ENCODE results near the gene GID4.
A peak's percentile ranks its signal among the peaks of the same experiment; 100 is the strongest.

Gene GID4

DNA sequence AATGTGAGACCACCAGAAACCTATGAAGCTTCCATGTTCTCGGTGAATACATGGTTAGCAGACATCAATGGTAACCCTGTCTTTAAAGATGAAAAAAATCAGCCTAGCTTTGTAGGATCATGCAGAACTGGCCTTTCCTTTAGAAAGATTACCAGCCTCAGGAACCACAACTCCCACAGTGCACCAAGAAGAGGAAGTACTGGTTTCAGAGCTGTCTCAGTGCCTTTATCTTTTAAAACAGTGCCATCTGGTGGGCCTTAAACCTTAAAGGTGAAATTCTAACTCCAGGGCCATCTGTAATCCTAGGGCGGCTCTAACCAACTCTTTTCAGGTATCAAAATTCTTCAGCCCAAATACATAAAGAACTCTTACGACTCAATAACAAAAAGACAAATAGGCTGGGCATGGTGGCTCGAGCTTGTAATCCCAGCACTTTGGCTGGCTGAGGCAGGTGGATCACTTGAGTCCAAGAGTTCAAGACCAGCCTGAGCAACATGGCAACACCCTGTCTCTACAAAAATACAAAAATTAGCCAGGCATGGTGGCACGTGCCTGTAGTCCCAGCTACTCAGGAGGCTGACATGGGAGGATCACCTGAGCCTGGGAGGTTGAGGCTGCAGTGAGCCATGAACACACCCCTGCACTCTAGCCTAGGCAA lies 5.6 kb upstream of the GID4 start:
- Histone ChIP-seq H2BK15ac (ENCODE audit: low read depth, poor library complexity, severe bottlenecking) (no peak overlapping the region), H3K4ac (ENCODE audit: low read depth in 1 of 2, low read length in 2 of 2) (no peak overlapping the region), H3K27ac (ENCODE audit: low read length, poor library complexity, severe bottlenecking) (no peak overlapping the region), H4K91ac (ENCODE audit: low read length) (no peak overlapping the region), H4K8ac (ENCODE audit: low read length) (no peak overlapping the region), H3K4me3 (ENCODE audit: insufficient read depth in 1 of 2, low read depth in 1 of 2, low read length in 2 of 2) (no peak overlapping the region), H3K14ac (ENCODE audit: low read length in 2 of 2) (no peak overlapping the region), H3K18ac (ENCODE audit: low read depth in 1 of 2, low read length in 2 of 2) (no peak overlapping the region), H3K4me1 (ENCODE audit: control insufficient read depth, insufficient read depth, low read depth, low read length) (peaks cover 8% of the 10 kb centered on the region), H3K27me3 (ENCODE audit: control insufficient read depth in 1 of 2, insufficient read depth in 1 of 2, low read length in 2 of 2) (no peaks in the 10 kb centered on the region), H3K23ac (ENCODE audit: low read length in 2 of 2) (no peak overlapping the region), H2BK12ac (ENCODE audit: low read length in 2 of 2) (no peak overlapping the region), H2AFZ (ENCODE audit: low read depth, low read length) (no peak overlapping the region), H2BK120ac (ENCODE audit: low read depth, low read length) (no peak overlapping the region), H3K79me1 (replicated peaks; ENCODE audit: low read length, poor library complexity, severe bottlenecking) (peaks cover 33% of the 10 kb centered on the region), H2BK5ac (ENCODE audit: low read depth, low read length, poor library complexity, severe bottlenecking) (no peak overlapping the region), H3K9me3 (ENCODE audit: control insufficient read depth, low read length) (no peaks in the 10 kb centered on the region), H2AK5ac (ENCODE audit: low read length, severe bottlenecking) (no peak overlapping the region), H3K4me2 (ENCODE audit: low read length, poor library complexity, severe bottlenecking) (no peak overlapping the region), H3K9ac (ENCODE audit: low read length) (no peak overlapping the region), H3K36me3 (ENCODE audit: control insufficient read depth in 1 of 2, insufficient read depth in 2 of 2, low read depth in 1 of 2, low read length in 2 of 2) (no peaks in the 10 kb centered on the region)
- DNase-seq = peak; percentile 88
- WGBS = 24% methylated on average over 5 of the region's 5 CpGs

DNA sequence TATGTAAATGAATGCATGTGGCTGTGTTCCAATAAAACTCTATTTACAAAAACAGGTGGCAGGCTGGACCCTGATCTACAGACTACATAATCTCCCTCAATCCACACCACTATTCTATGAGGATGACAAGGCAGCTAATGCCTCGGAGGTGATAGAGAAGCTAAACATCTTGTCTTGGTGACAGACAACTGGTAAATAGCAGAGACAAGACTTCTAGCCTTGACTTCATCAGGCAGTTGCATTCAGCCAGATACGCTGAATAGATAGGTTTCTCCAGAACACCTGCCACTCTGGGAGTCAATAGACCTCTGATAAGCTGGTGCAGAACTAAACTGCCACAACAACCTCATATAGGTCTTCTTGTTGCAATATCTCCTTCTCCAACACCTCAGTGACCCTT lies 3.5 kb upstream of the GID4 start:
- no peak overlapping the region for H2BK15ac ChIP-seq (ENCODE audit: low read depth, poor library complexity, severe bottlenecking)
- H3K27me3 ChIP-seq (ENCODE audit: control insufficient read depth in 1 of 2, insufficient read depth in 1 of 2, low read length in 2 of 2) = no peaks in the 10 kb centered on the region
- H3K18ac ChIP-seq (ENCODE audit: low read depth in 1 of 2, low read length in 2 of 2) = no peak overlapping the region
- DNase-seq = no peak
- H3K4me2 ChIP-seq (ENCODE audit: low read length, poor library complexity, severe bottlenecking) = no peak overlapping the region
- H4K91ac ChIP-seq (ENCODE audit: low read length) = no peak overlapping the region
- no peak overlapping the region for H2BK120ac ChIP-seq (ENCODE audit: low read depth, low read length)
- H3K4me3 ChIP-seq (ENCODE audit: insufficient read depth in 1 of 2, low read depth in 1 of 2, low read length in 2 of 2) = no peak overlapping the region
- no peak overlapping the region for H3K14ac ChIP-seq (ENCODE audit: low read length in 2 of 2)
- no peak overlapping the region for H2BK5ac ChIP-seq (ENCODE audit: low read depth, low read length, poor library complexity, severe bottlenecking)
- H3K23ac ChIP-seq (ENCODE audit: low read length in 2 of 2) = no peak overlapping the region
- no peak overlapping the region for H4K8ac ChIP-seq (ENCODE audit: low read length)
- no peak overlapping the region for H3K9ac ChIP-seq (ENCODE audit: low read length)
- no peaks in the 10 kb centered on the region for H3K9me3 ChIP-seq (ENCODE audit: control insufficient read depth, low read length)
- H3K4me1 ChIP-seq (ENCODE audit: control insufficient read depth, insufficient read depth, low read depth, low read length) = peaks cover 14% of the 10 kb centered on the region
- H3K79me1 ChIP-seq (replicated peaks; ENCODE audit: low read length, poor library complexity, severe bottlenecking) = peaks cover 38% of the 10 kb centered on the region
- H3K27ac ChIP-seq (ENCODE audit: low read length, poor library complexity, severe bottlenecking) = no peak overlapping the region
- H3K36me3 ChIP-seq (ENCODE audit: control insufficient read depth in 1 of 2, insufficient read depth in 2 of 2, low read depth in 1 of 2, low read length in 2 of 2) = no peaks in the 10 kb centered on the region
- H2AFZ ChIP-seq (ENCODE audit: low read depth, low read length) = no peak overlapping the region
- 92% methylated on average over 2 of the region's 2 CpGs for WGBS
- H2AK5ac ChIP-seq (ENCODE audit: low read length, severe bottlenecking) = no peak overlapping the region
- no peak overlapping the region for H3K4ac ChIP-seq (ENCODE audit: low read depth in 1 of 2, low read length in 2 of 2)
- no peak overlapping the region for H2BK12ac ChIP-seq (ENCODE audit: low read length in 2 of 2)

DNA sequence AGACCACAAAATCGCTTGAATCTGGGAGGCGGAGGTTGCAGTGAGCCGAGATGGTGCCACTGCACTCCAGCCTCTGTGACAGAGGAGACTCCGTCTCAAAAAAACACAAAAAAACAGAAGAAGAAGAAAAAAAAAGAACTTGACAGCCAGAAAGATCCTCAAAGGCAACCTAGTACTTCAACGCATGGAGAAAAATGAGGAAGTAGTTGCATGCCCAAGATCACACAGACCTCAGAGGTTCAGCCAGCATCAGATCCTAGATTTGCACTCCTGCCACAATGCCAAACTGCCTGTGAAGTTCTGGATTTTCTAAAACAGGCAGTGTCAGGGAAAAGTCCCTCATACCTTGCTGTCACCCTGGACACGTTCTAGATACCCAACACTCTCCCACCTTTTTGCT lies 1.7 kb upstream of the GID4 start:
- Histone ChIP-seq H3K27me3 (ENCODE audit: control insufficient read depth in 1 of 2, insufficient read depth in 1 of 2, low read length in 2 of 2) (no peaks in the 10 kb centered on the region), H3K4ac (ENCODE audit: low read depth in 1 of 2, low read length in 2 of 2) (no peak overlapping the region), H3K9ac (ENCODE audit: low read length) (peak overlapping the region; percentile 91), H3K4me3 (ENCODE audit: insufficient read depth in 1 of 2, low read depth in 1 of 2, low read length in 2 of 2) (peak overlapping the region in 1 of 2 experiments; percentile 93), H4K91ac (ENCODE audit: low read length) (no peak overlapping the region), H3K36me3 (ENCODE audit: control insufficient read depth in 1 of 2, insufficient read depth in 2 of 2, low read depth in 1 of 2, low read length in 2 of 2) (no peaks in the 10 kb centered on the region), H3K27ac (ENCODE audit: low read length, poor library complexity, severe bottlenecking) (no peak overlapping the region), H2BK5ac (ENCODE audit: low read depth, low read length, poor library complexity, severe bottlenecking) (no peak overlapping the region), H2BK15ac (ENCODE audit: low read depth, poor library complexity, severe bottlenecking) (no peak overlapping the region), H3K4me2 (ENCODE audit: low read length, poor library complexity, severe bottlenecking) (no peak overlapping the region), H3K23ac (ENCODE audit: low read length in 2 of 2) (no peak overlapping the region), H4K8ac (ENCODE audit: low read length) (no peak overlapping the region), H2AK5ac (ENCODE audit: low read length, severe bottlenecking) (no peak overlapping the region), H3K14ac (ENCODE audit: low read length in 2 of 2) (no peak overlapping the region), H3K9me3 (ENCODE audit: control insufficient read depth, low read length) (no peaks in the 10 kb centered on the region), H3K18ac (ENCODE audit: low read depth in 1 of 2, low read length in 2 of 2) (no peak overlapping the region), H3K79me1 (replicated peaks; ENCODE audit: low read length, poor library complexity, severe bottlenecking) (peaks cover 45% of the 10 kb centered on the region), H2AFZ (ENCODE audit: low read depth, low read length) (no peak overlapping the region), H3K4me1 (ENCODE audit: control insufficient read depth, insufficient read depth, low read depth, low read length) (peaks cover 18% of the 10 kb centered on the region), H2BK12ac (ENCODE audit: low read length in 2 of 2) (no peak overlapping the region), H2BK120ac (ENCODE audit: low read depth, low read length) (no peak overlapping the region)
- WGBS = 95% methylated on average over 5 of the region's 6 CpGs
- no peak for DNase-seq

- Histone ChIP-seq H2AFZ (ENCODE audit: low read depth, low read length) (peak overlapping the region; percentile 89), H4K91ac (ENCODE audit: low read length) (peak overlapping the region; percentile 54), H3K4me1 (ENCODE audit: control insufficient read depth, insufficient read depth, low read depth, low read length) (peaks cover 16% of the 10 kb centered on the region), H2BK120ac (ENCODE audit: low read depth, low read length) (no peak overlapping the region), H3K4ac (ENCODE audit: low read depth in 1 of 2, low read length in 2 of 2) (peak overlapping the region in 1 of 2 experiments; percentile 40), H2BK12ac (ENCODE audit: low read length in 2 of 2) (no peak overlapping the region), H3K79me1 (replicated peaks; ENCODE audit: low read length, poor library complexity, severe bottlenecking) (peaks cover 48% of the 10 kb centered on the region), H3K4me2 (ENCODE audit: low read length, poor library complexity, severe bottlenecking) (peak overlapping the region; percentile 66), H3K27me3 (ENCODE audit: control insufficient read depth in 1 of 2, insufficient read depth in 1 of 2, low read length in 2 of 2) (no peaks in the 10 kb centered on the region), H4K8ac (ENCODE audit: low read length) (peak overlapping the region; percentile 78), H3K27ac (ENCODE audit: low read length, poor library complexity, severe bottlenecking) (no peak overlapping the region), H3K9me3 (ENCODE audit: control insufficient read depth, low read length) (no peaks in the 10 kb centered on the region), H3K9ac (ENCODE audit: low read length) (peak overlapping the region; percentile 91), H3K14ac (ENCODE audit: low read length in 2 of 2) (no peak overlapping the region), H2BK15ac (ENCODE audit: low read depth, poor library complexity, severe bottlenecking) (peak overlapping the region; percentile 54), H3K4me3 (ENCODE audit: insufficient read depth in 1 of 2, low read depth in 1 of 2, low read length in 2 of 2) (peak overlapping the region; percentile 92 to 93), H3K36me3 (ENCODE audit: control insufficient read depth in 1 of 2, insufficient read depth in 2 of 2, low read depth in 1 of 2, low read length in 2 of 2) (no peaks in the 10 kb centered on the region), H2BK5ac (ENCODE audit: low read depth, low read length, poor library complexity, severe bottlenecking) (no peak overlapping the region), H3K23ac (ENCODE audit: low read length in 2 of 2) (no peak overlapping the region), H3K18ac (ENCODE audit: low read depth in 1 of 2, low read length in 2 of 2) (no peak overlapping the region), H2AK5ac (ENCODE audit: low read length, severe bottlenecking) (no peak overlapping the region)
- DNase-seq = peak; percentile 11
- WGBS = 2% methylated on average over 11 of the region's 13 CpGs
These were observed 908 bp upstream of the GID4 start for GRCh38 chr17:18038149-18038850.
